Ovary (tissue), 3 donors: Measurements from ENCODE around the gene ZNF319.

Experiments used
- CTCF ChIP-seq, 3 donors: fragments of 450-650 bp in 2 of 3; fragments of 200-600 bp in 1 of 3; IDR thresholded peaks; one replicate each; pipeline versions ENCODE4 v1.5.1 to v1.8.0; 2016 to 2022; ENCODE audit warnings: antibody characterized with exemption in 3 of 3, mild to moderate bottlenecking in 1 of 3
- POLR2A ChIP-seq: fragments of 450-650 bp; IDR thresholded peaks from one replicate; pipeline ENCODE4 v1.6.1; 2017; ENCODE audit warnings: antibody characterized with exemption, mild to moderate bottlenecking, moderate library complexity
- donor health status: DM: no; HTN: no; CAD: no.

- no peak for TF ChIP-seq CTCF (IDR thresholded peaks at IDR 0.05)
- TF ChIP-seq POLR2A: no peak
These were observed 36.2 kb downstream of the ZNF319 start for GRCh38 chr16:57964157-57964700.
